Right ventricle myocardium inferior (tissue), 1 donor: Measurements from ENCODE around the gene PIBF1. TPM values are rescaled to one million over a fixed set of nuclear protein-coding genes. Genes with fewer than 3 reads are reported as not detected.
A peak's percentile ranks its signal among the peaks of the same experiment; 100 is the strongest.
"Not testable (repeated sequence)": the region's sequence is repeated elsewhere in the genome, so short reads cannot be mapped to it uniquely, and the experiment has no call there.

Experiments used
- ATAC-seq: fragments of 200-7000 bp; cut with Tn5 transposase; one replicate; pipeline ENCODE4 v1.9.1; 2020; ENCODE audit warnings: mild to moderate bottlenecking, moderate library complexity
- DNase-seq: peaks from one replicate; pipeline ENCODE4 v3.0.0; 2021; ENCODE audit errors: missing footprints
- intact Hi-C: fragments of 100-400 bp; cut with DNase I; formaldehyde crosslinking; loops from one replicate; pipeline ENCODE4 v1.11.0; 2022
- total RNA-seq: library from RNA; stranded (reverse); fragmentation: NEBNext Ultra II Directional; extraction: Animal tissue kit (Norgen Biotek cat#: 25700); gene quantifications from one replicate; pipeline ENCODE4 v1.2.1, GENCODE V29; 2021
- donor health status: DM: no; HTN: yes; CAD: no; lungs with severe emphysema.

Gene PIBF1
- total RNA-seq, 1 donor from 2014 or later = 16.3 TPM

- intact Hi-C loops = no loop called here
- no peak for DNase-seq
- ATAC-seq = no peak
These were observed 259.1 kb downstream of the PIBF1 start for GRCh38 chr13:73040968-73041596.

GRCh38 chr13:73045031-73045430, 263.1 kb downstream of the PIBF1 start:
- no peak for ATAC-seq

GRCh38 chr13:73048615-73049014, 266.7 kb downstream of the PIBF1 start:
- ATAC-seq, DNase-seq, intact Hi-C loops: not testable (repeated sequence)

More at GRCh38 chr13:73045031-73045430, 263.1 kb downstream of the PIBF1 start:
- DNase-seq = no peak
- intact Hi-C loops = no loop called here

- intact Hi-C loops = no loop called here
- no peak for ATAC-seq
- no peak for DNase-seq
These were observed 272.8 kb downstream of the PIBF1 start for GRCh38 chr13:73054712-73055111.

GRCh38 chr13:73055813-73056564, 274.1 kb downstream of the PIBF1 start:
- intact Hi-C loops = no loop called here
- ATAC-seq (no peak), DNase-seq (no peak)

GRCh38 chr13:73056565-73056962, 274.6 kb downstream of the PIBF1 start:
- ATAC-seq = no peak
- intact Hi-C loops = no loop called here
- no peak for DNase-seq

GRCh38 chr13:73057284-73058063, 275.5 kb downstream of the PIBF1 start:
- intact Hi-C loops = loop anchor here (2.0 kb wide), 1 partner anchor 651 kb away; no protein-coding TSS in a partner anchor
- no peak for ATAC-seq
- DNase-seq = no peak

GRCh38 chr13:73058064-73058313, 276.1 kb downstream of the PIBF1 start:
- DNase-seq (no peak), ATAC-seq (no peak)
- intact Hi-C loops = loop anchor here (2.0 kb wide), 1 partner anchor 651 kb away; no protein-coding TSS in a partner anchor

GRCh38 chr13:73058432-73058735, 276.5 kb downstream of the PIBF1 start:
- intact Hi-C loops = loop anchor here (2.0 kb wide), 1 partner anchor 650 kb away; no protein-coding TSS in a partner anchor
- ATAC-seq = no peak
- DNase-seq = no peak

GRCh38 chr13:73058736-73059459, 277.0 kb downstream of the PIBF1 start, which contains the start of gene KLF5:
Gene KLF5 (plus strand): TSS chr13:73059005. CDS start chr13:73059328, 323 bp downstream.
- peak; percentile 98 for DNase-seq
- intact Hi-C loops = loop anchor here (2.0 kb wide), 1 partner anchor 650 kb away; no protein-coding TSS in a partner anchor
- peak; percentile 99 for ATAC-seq

GRCh38 chr13:73059460-73060250, 277.7 kb downstream of the PIBF1 start:
- DNase-seq = peak; percentile 70
- intact Hi-C loops = loop anchor here (2.0 kb wide), 1 partner anchor 649 kb away; no protein-coding TSS in a partner anchor

GRCh38 chr13:73060251-73061160, 278.6 kb downstream of the PIBF1 start:
- no peak for ATAC-seq
- intact Hi-C loops = no loop called here
- DNase-seq = no peak

More at GRCh38 chr13:73059460-73060250, 277.7 kb downstream of the PIBF1 start:
- peak; percentile 53 for ATAC-seq

- ATAC-seq = no peak
- intact Hi-C loops = no loop called here
- no peak for DNase-seq
These were observed 279.5 kb downstream of the PIBF1 start for GRCh38 chr13:73061473-73061872.

- ATAC-seq = no peak
- intact Hi-C loops = no loop called here
- DNase-seq = no peak
These were observed 279.9 kb downstream of the PIBF1 start for GRCh38 chr13:73061876-73062275.

- no peak for ATAC-seq
- DNase-seq = no peak
- intact Hi-C loops = no loop called here
These were observed 280.5 kb downstream of the PIBF1 start for GRCh38 chr13:73062468-73062867.

GRCh38 chr13:73063166-73063565, 281.2 kb downstream of the PIBF1 start:
- intact Hi-C loops = no loop called here
- DNase-seq (no peak), ATAC-seq (no peak)

- ATAC-seq (no peak), DNase-seq (no peak)
- intact Hi-C loops = no loop called here
These were observed 283.1 kb downstream of the PIBF1 start for GRCh38 chr13:73065036-73065435.
